GM12891 (cell line): ENCODE measurements around the gene C17orf58.

ENCODE experiments used
- POLR2A ChIP-seq: IDR thresholded peaks from 2 replicates; pipeline ENCODE4 v1.6.1; 2011; ENCODE audit warnings: low read depth, low read length, control low read depth
- POLR2AphosphoS5 ChIP-seq: IDR thresholded peaks from 2 replicates; pipeline ENCODE4 v1.6.1; 2011; ENCODE audit warnings: low read depth, low read length, control low read depth
- POU2F2 ChIP-seq: IDR thresholded peaks from 2 replicates; pipeline ENCODE4 v1.6.1; 2011; ENCODE audit warnings: low read depth, mild to moderate bottlenecking, control low read depth, low read length, moderate library complexity
- TAF1 ChIP-seq: IDR thresholded peaks from 2 replicates; pipeline ENCODE4 v1.6.1; 2011; ENCODE audit warnings: low read depth, low read length, control low read depth

GRCh38 chr17:67995570-67996263 is 552 bp downstream of the C17orf58 start:
- TF ChIP-seq POLR2A (no peak), POLR2AphosphoS5 (no peak), TAF1 (no peak), POU2F2 (no peak)
